Activated CD8-positive, alpha-beta memory T cell treated with anti-CD3 and anti-CD28 coated beads for 24 hours (primary cell): ENCODE data around the gene SLC44A3.
"Not testable (repeated sequence)": the region's sequence is repeated elsewhere in the genome, so short reads cannot be mapped to it uniquely, and the experiment has no call there.

Source experiments
- DNase-seq: peaks from one replicate; pipeline ENCODE4 v3.0.0-alpha.2; 2020

The SLC44A3 gene

DNA sequence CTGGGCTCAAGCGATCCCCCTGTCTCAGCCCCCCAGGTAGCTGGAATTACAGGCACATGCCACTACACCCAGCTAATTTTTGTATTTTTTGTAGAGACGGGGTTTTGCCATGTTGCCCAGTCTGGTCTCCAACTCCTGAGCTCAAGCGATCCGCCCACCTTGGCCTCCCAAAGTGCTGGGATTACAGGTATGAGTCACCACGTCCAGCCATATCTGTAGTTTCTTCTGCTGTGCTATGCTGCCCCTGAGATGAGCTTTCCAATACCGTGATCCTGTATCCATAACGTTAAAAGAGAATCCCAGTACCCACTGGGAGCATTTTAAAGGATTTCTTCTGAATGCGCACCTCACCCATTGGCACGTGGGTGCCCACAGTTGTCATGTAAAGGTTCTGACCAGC lies 20.2 kb downstream of the SLC44A3 start:
- not testable (repeated sequence) for DNase-seq

DNA sequence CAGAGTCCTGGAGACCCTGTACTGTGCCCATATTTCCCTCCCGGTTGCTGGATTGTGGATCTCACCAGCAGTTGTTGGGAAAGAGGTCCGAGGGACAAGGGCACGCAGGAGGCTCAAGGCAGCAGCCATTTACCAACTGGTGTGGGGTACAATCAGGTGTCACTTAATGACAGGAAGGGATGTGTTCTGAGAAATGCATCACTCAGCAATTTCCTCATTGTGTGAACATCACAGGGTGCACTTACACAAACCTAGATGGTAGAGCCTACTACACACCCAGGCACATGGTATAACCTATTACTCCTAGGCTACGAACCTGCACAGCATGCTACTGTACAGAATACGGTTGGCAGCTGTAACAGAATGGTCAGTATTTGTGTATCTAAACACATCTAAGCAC lies 20.7 kb downstream of the SLC44A3 start:
- no peak for DNase-seq

GRCh38 chr1:94843430-94843829 lies 23.3 kb downstream of the SLC44A3 start:
- no peak for DNase-seq

DNA sequence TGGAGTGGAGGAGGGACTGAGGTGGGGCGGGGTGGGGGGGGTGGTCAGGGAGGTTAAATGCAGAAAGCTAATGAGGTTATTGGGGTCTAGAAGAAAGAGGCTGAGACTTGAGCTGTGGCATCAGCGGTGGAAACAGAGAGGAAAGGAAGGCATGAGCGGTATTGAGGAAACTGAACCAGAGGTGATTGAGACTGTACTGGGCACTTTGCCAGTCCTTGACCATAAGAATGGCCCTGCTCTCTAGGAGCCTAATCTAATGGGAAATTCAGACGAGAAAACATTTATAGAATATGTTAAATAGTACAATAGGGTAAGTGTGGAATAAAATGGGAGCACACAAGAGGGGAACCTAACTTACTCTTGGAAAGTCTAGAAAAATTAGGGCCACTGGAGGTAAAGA lies 23.7 kb downstream of the SLC44A3 start:
- DNase-seq, result no peak

GRCh38 chr1:94846308-94846707 lies 26.2 kb downstream of the SLC44A3 start:
- DNase-seq, result no peak

DNA sequence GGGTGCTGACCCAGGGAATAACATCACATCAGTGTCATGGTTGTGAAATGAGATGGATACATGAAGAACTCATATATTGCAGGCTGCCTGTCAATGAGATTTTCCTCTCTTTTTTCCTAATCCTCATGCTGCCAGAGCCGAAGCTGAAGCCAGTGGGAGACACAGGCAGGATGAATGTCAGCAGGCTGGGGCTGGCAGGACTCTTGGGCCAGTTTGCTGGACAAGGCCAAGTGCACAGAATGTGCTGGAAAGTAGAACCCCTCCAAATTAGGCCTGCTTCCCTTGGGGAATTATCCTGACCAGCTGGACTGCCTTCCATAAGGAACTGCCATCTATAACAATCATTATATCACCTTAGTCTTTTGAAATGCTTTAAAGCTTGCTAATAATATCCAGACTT lies 31.4 kb downstream of the SLC44A3 start:
- DNase-seq, result no peak

GRCh38 chr1:94852788-94853187 lies 32.6 kb downstream of the SLC44A3 start:
- no peak for DNase-seq

DNA sequence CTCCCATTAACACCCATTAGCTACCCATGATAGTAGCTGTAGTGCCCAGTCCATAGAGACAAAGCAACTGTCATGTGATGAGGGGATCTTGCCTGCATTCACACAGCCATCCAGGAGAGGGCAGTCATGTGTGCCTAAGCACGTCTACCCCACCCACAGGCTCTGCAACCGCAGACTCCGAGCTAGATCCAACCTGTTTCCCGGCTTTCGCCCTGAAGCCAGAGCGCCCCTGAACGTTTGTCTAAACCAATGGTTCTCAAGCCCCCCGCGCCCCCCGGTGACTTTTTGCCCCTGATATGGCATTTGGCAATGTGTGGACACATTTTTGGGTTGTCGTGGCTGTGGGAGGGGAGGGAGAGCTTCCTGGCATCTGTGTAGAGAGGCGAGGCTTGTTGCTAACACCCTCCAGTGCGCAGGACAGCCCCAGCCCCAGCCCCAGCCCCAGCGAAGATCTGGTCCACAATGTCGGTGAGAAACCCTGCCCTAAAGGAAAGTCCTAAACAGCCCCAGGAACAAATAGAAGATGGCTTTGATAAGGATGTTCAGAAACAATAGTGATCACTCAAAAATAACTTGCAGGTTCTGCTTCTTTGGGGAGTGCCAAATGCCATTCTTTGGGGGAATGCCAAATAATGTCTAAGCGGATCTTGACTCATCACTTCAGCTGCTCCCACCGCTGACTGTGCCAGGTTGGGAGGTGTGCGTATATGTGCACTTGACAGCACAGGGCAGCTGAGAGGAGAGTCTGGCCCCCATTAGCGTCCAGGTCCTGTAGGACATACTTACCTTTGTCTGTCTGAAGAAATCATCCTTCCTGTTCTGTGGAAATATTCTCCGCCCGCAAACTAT lies 34.5 kb downstream of the SLC44A3 start:
- peak; percentile 86 for DNase-seq

GRCh38 chr1:94855307-94855700 lies 35.1 kb downstream of the SLC44A3 start:
- DNase-seq, result no peak

DNA sequence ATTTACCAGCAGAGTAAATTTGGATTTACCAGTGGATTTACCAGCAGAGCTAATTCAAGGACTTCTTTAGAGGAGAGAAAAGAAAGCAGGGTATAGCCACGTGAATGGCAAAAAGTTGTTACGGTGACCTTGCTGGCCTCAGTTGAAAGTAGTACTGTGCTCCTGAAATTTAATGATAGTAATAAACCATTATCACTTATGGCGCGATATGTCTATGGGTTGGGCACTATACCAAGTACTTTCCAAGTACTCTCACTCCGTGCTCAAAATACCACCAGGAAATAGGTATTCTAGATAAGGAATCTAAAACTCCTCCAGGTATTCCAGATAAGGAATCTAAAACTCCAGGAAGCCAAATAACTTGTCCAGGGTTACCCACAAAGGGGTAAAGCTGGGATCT lies 35.8 kb downstream of the SLC44A3 start:
- DNase-seq, result no peak

- no peak for DNase-seq
Observed at GRCh38 chr1:94856868-94857267, 36.7 kb downstream of the SLC44A3 start.

DNA sequence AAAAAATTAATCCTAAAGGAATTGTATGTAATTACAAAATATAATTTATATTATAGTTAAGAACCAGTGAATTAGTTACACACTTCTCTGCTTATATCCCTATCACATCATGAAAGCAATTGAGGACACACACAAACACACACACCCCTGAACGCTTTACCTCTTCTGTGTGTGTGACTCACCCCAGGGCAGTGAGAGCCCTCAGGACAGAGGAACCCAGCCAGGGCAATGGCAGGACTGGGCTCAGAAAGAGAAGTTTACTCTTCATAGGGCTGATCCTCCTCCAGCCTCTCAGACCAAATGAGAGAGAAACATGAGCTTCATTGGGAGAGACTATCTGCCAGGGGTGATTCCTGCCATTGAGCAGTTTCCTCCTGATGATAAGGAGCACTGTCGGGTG lies 38.1 kb downstream of the SLC44A3 start:
- no peak for DNase-seq

DNA sequence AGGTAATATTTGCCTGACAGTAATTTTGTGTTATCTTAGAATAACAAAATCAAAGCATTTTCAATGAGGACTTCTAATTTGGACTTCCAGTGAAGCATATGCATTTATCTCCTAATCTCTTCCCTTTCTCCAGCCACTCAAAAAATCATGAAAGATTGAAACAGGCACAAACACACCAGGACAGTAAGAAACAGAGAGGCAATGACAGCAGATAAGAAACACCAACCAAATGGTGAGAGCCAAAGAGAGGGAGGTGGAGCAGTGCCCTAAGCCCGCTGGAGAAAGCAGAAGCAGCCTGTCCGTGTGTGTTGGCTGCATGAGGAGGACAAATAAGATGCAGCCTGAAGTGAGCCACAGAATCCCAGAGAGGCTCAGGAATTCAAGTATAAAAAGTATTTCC lies 39.0 kb downstream of the SLC44A3 start:
- DNase-seq, result no peak

GRCh38 chr1:94862718-94863117 lies 42.6 kb downstream of the SLC44A3 start:
- no peak for DNase-seq

DNA sequence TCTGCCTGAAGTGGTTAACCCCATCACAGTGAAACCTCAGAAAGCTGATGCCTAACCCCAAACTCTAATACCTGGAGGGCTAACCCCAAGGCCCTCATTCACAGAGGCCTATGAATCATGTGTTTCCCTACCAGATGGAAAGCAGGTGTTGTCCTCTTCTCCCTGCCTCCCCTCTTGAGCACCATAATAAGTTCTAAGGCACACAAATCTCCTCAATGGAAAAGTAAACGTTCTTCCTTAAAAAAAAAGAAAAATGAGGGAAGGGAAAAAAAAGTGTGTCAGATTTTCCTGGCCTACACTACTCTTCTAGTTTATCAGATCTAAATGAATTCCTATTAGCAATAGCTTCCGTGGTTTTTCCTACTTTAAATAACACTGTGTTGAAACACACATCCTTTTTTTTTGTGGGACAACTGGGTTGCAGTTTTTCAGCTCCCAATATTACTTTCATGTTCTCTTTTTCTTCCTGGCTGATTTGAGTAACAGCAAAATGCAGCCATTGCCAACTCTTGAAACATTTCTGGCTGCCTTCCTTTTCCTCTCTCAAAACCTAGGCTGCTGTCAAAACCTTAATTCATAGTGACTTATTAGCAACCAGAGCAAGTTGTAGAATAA lies 43.2 kb downstream of the SLC44A3 start:
- DNase-seq, result no peak

DNA sequence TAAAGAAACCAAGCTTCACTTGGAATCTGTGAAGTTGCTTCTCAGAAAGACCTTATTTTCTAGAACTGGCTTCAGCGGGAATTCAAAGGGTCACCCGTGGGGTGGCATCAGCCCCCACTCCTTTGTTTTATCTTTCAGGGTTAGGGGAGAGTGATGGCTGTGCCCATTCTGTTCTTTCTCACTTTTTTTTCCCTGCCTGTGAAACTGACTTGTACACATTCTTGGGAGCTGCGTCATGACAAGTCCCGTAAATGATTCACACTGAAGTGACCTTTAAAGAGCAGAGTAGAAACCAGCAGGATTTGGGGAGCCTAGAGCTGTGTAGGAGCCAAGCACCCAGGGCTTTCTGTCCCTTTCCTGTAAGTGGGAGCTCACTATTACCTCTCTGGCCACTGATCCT lies 43.8 kb downstream of the SLC44A3 start:
- no peak for DNase-seq

DNA sequence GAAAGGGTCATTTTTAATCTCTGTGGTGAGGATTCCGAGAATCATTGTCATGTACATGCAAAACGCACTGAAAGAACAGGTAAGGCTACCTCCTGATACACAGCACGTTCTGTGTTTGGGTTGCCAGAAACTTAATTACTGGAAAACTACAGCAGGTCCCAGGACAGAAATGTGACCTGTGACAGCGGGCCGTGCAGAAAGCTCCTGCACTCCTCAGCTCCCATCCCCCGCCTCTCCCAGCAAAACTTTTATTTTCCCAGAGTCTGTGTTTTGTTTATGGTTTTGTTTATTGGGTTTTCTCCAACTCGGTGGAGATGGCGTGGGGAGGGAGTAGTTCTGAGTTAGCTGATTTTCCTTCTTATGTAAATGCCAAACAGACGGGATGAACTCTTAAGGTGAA lies 44.7 kb downstream of the SLC44A3 start:
- DNase-seq, result no peak

- DNase-seq, result no peak
Observed at GRCh38 chr1:94865360-94865759, 45.2 kb downstream of the SLC44A3 start.

GRCh38 chr1:94866164-94866807 lies 46.1 kb downstream of the SLC44A3 start:
- DNase-seq, result no peak

DNA sequence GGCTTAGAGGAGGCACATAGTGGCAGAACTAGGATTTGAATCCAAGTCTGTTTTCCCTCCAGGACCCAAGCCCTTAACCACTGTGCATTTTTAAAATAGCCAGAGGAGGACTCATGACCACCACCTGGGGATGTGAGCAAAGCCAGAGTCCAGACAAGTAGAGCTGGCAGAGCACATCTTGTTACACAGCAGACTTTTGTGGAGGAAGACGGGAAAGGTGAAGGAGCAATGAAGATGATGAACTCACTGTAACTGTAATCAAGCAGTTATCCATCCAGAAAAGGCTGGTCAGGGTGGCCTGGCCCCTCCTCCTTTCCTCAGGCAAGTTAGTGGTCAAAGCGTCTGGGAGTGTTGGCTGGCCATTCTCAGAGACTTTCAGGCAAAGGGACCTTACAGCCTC lies 50.9 kb downstream of the SLC44A3 start:
- no peak for DNase-seq

GRCh38 chr1:94872771-94873495 lies 52.8 kb downstream of the SLC44A3 start:
- DNase-seq, result no peak

- no peak for DNase-seq
Observed at GRCh38 chr1:94873520-94874351, 53.6 kb downstream of the SLC44A3 start.

GRCh38 chr1:94874423-94874822 lies 54.3 kb downstream of the SLC44A3 start:
- no peak for DNase-seq
